Right atrium auricular region (tissue), 2 donors: ENCODE data around the gene ACADVL. TPM values are rescaled to one million over a fixed set of nuclear protein-coding genes. Genes with fewer than 3 reads are reported as not detected.

ENCODE experiments used
- DNase-seq: peaks from one replicate; pipeline ENCODE4 v3.0.0-alpha.2; 2019; ENCODE audit warnings: low spot score
- H3K27ac ChIP-seq, 2 donors: fragments of 200-600 bp; sonication (generic); 1 replicate in 1 of 2; 2 replicates in 1 of 2; pipeline ENCODE4 v1.5.1; 2016 to 2019
- H3K27me3 ChIP-seq, 2 donors: fragments of 200-600 bp; sonication (generic); one replicate each; pipeline versions ENCODE4 v1.5.1 to v1.6.0; 2017 to 2019
- H3K36me3 ChIP-seq: fragments of 200-600 bp; sonication (generic); one replicate; pipeline ENCODE4 v1.5.1; 2016
- H3K4me1 ChIP-seq, 2 donors: fragments of 200-600 bp; sonication (generic); one replicate each; pipeline versions ENCODE4 v1.5.1 to v1.6.0; 2017 to 2019
- H3K4me3 ChIP-seq, 2 donors: fragments of 200-600 bp; sonication (generic); 1 replicate in 1 of 2; 2 replicates in 1 of 2; pipeline ENCODE4 v1.5.1; 2017 to 2019; ENCODE audit warnings: mild to moderate bottlenecking in 1 of 2, moderate library complexity in 1 of 2
- H3K9me3 ChIP-seq, 2 donors: fragments of 200-600 bp; sonication (generic); one replicate each; pipeline ENCODE4 v1.5.1; 2019
- total RNA-seq, 2 donors: library from RNA; depleted of rRNA; stranded (reverse); fragments of >200 nt; gene quantifications; one replicate each; pipeline ENCODE4 v1.1.0, GENCODE V29; 2016
- TF ChIP-seq, protein P1 (sequence below), 2 donors: fragments of 200-600 bp; sonication (generic); IDR thresholded peaks; one replicate each; pipeline ENCODE4 v1.5.1; 2019; ENCODE audit warnings: antibody characterized with exemption in 2 of 2

The ACADVL gene
- total RNA-seq, 2 donors from 2014 or later, result 695 to 758 TPM

DNA sequence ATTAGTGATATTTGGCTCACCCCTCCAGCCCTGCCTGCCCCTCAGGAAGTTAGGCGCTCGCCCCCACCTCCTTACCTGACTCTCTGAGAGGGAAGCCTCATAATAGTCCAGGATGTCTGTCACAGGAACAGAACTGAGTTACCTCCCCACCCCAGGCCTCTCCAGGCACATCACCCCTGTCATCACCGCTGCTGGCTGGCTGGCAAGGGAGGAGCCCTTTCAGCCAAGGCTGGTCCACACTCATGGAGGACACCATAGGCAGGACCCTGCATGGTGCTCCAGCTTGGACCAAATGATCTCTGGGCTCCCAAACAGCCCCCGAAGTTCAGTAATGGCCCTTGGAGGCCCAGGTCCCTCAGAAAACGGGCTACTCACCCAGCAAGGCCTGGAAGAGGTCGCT, 1.6 kb upstream of the ACADVL start:
- Histone ChIP-seq H3K4me3 (peak overlapping the region; percentile 47 to 60), H3K4me1 (peaks cover 0 to 83% of the 10 kb centered on the region in 2 donors), H3K27ac (peak overlapping the region; percentile 78 to 97), H3K27me3 (no peaks in the 10 kb centered on the region), H3K36me3 (peaks cover 23% of the 10 kb centered on the region), H3K9me3 (no peaks in the 10 kb centered on the region)
- no peak for DNase-seq
- TF ChIP-seq, protein P1, sequence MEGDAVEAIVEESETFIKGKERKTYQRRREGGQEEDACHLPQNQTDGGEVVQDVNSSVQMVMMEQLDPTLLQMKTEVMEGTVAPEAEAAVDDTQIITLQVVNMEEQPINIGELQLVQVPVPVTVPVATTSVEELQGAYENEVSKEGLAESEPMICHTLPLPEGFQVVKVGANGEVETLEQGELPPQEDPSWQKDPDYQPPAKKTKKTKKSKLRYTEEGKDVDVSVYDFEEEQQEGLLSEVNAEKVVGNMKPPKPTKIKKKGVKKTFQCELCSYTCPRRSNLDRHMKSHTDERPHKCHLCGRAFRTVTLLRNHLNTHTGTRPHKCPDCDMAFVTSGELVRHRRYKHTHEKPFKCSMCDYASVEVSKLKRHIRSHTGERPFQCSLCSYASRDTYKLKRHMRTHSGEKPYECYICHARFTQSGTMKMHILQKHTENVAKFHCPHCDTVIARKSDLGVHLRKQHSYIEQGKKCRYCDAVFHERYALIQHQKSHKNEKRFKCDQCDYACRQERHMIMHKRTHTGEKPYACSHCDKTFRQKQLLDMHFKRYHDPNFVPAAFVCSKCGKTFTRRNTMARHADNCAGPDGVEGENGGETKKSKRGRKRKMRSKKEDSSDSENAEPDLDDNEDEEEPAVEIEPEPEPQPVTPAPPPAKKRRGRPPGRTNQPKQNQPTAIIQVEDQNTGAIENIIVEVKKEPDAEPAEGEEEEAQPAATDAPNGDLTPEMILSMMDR (IDR thresholded peaks at IDR 0.05), result no peak

DNA sequence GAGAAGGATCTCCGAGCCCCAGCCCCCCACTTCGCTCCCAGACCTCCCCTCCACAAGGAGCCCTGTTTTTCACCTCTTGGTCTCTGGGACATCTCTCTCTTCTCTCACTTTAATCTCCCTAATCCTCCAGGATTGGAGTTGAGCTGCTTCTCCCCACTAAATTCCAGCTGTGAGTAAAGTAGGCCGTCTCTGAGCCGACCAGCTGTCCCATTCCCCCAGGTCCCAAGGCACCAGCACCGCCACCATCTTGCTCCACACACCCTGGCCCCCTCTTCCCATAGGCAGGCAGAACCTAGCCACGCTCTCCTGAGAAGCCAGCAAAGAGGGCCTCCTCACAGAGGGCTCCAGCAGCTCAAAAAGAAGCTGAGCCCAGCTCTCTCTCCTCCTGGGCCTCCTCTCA, 980 bp upstream of the ACADVL start:
- Histone ChIP-seq H3K4me1 (peaks cover 0 to 81% of the 10 kb centered on the region in 2 donors), H3K4me3 (no peak overlapping the region), H3K27ac (peak overlapping the region; percentile 97), H3K36me3 (peaks cover 29% of the 10 kb centered on the region), H3K9me3 (no peaks in the 10 kb centered on the region), H3K27me3 (no peaks in the 10 kb centered on the region)
- TF ChIP-seq, protein P1 (IDR thresholded peaks at IDR 0.05), result no peak
- no peak for DNase-seq

DNA sequence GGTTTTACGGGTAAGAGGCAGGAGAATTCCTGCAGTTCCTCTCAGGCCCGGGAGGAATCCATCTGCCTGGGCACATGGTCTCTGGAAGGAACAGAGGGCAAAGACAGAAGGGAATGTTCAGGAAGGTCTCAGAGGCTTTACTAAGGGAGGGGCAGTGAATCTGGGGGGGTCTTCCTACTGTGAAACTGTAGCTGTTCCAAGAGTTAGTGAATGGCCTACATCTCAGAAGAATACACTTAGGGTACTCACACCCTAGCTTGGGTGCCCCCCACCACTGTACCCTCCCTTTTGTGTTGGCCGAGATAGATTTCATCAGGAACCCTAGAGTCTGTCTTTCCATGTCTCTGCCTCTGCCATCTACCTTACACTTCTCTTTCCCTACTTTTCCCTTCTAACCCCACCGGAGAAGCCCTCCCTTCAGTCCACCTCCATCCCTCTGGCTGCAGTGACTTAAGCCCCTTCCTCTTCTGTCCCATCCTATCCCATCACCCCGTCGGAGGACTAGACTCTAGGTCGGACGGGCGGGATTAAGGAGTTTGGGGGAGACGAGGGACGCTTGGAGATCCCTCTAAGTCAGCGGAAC, 418 bp upstream of the ACADVL start:
- Histone ChIP-seq H3K9me3 (no peaks in the 10 kb centered on the region), H3K27ac (peak overlapping the region; percentile 97), H3K4me3 (peak overlapping the region; percentile 91), H3K27me3 (no peaks in the 10 kb centered on the region), H3K36me3 (peaks cover 35% of the 10 kb centered on the region), H3K4me1 (peaks cover 0 to 82% of the 10 kb centered on the region in 2 donors)
- TF ChIP-seq, protein P1 (IDR thresholded peaks at IDR 0.05), result no peak
- DNase-seq, result no peak

DNA sequence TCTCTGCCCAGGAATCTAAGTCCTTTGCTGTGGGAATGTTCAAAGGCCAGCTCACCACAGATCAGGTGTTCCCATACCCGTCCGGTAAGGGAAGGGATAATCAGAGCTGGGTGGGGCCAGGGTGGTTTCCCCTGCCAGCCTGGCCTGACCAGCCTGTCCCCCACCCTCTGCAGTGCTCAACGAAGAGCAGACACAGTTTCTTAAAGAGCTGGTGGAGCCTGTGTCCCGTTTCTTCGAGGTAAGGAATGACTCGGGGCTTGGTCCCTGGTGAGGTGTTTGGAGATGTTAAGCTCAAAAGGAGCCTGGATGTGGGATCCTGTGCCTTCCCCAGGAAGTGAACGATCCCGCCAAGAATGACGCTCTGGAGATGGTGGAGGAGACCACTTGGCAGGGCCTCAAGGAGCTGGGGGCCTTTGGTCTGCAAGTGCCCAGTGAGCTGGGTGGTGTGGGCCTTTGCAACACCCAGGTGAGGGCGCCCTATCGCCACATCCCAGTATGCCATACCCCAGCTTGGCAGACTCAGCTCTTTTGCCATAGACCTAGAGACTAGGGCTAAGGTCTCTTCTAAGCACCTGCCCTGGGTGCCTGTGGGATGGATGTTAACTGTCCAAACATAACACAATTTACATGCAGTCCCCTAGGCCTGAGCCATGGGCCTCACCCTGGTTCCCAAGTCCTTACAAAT, 997 bp downstream of the ACADVL start:
- Histone ChIP-seq H3K4me1 (peaks cover 0 to 73% of the 10 kb centered on the region in 2 donors), H3K36me3 (peaks cover 49% of the 10 kb centered on the region), H3K4me3 (peak overlapping the region; percentile 91), H3K9me3 (no peaks in the 10 kb centered on the region), H3K27me3 (no peaks in the 10 kb centered on the region), H3K27ac (peak overlapping the region; percentile 97)
- no peak for DNase-seq
- TF ChIP-seq, protein P1 (IDR thresholded peaks at IDR 0.05), result peak in 1 of 2 donors; percentile 50

DNA sequence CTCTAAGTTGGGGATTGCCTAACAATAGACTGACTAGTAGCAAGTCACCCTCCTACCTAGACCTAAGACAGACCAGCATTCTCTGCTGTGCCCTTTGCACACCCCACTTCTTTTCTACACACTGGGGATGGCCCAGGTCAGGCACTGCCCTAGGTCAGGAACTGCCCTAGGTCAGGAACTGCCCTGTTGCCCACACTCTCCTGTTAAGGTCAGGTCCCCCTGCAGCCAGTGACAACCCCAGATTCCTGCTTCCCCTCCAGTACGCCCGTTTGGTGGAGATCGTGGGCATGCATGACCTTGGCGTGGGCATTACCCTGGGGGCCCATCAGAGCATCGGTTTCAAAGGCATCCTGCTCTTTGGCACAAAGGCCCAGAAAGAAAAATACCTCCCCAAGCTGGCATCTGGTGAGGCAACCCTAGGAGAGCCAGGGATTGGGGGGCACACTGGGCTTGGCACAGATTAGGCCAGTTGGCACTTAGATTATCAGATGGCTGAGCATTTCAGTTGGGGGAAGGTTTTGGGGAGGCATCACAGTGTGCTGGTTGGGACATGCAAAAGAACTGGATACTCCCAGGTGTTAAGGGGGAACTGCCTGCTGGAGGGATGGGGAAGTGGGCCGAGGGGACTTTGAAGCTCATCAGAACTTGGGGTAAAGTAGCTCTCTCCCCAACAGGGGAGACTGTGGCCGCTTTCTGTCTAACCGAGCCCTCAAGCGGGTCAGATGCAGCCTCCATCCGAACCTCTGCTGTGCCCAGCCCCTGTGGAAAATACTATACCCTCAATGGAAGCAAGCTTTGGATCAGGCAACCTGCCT, 1.7 kb downstream of the ACADVL start:
- H3K4me3 ChIP-seq, result peak overlapping the region; percentile 91
- DNase-seq, result no peak
- H3K4me1 ChIP-seq, result peaks cover 0 to 65% of the 10 kb centered on the region in 2 donors
- H3K36me3 ChIP-seq, result peaks cover 55% of the 10 kb centered on the region
- peak overlapping the region; percentile 97 for H3K27ac ChIP-seq
- no peaks in the 10 kb centered on the region for H3K27me3 ChIP-seq
- TF ChIP-seq, protein P1 (IDR thresholded peaks at IDR 0.05), result no peak
- H3K9me3 ChIP-seq, result no peaks in the 10 kb centered on the region
